ENCODE measurements around the gene SLC29A1.
"Not testable (repeated sequence)": the region's sequence is repeated elsewhere in the genome, so short reads cannot be mapped to it uniquely, and the experiment has no call there.

Gene SLC29A1

DNA sequence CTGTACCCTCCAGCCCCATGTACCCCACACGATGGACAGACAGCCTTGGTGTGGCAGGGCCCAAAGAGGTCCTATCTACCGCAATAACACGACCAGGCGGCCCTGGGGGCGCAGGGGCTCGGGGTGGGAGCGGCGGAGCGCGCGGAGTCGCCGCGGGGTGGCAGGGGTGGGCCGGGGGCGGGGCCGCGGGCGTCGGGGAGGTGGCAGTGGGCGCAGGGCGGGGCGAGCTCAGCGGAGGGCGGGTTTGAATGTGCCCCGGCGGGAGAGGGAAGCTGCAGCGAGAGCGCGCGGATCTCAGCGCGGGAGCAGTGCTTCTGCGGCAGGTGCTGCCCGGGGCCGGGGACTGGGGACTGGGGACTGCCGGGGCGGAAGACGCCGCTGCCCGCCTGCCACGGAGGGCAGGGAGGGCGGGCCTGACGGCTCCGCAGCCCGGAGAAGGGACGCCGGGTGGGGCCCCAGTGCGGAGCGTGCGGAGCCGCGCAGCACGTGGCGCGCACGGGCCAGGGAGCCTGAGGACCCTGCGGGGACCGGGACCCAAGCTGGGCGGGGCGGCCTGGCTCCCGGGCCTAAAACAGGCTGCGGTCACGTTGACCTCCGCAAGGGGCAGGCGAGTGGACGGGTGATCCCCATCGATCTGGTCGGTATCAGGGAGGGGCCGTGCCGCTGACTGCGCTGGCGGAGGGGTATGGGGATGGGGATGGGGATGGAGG is at the start of gene SLC29A1:
Gene SLC29A1, plus strand, starts transcription at position 277 of the 710 bp plus-strand sequence. CDS start 3,719 bp downstream, outside the sequence.
- DNase-seq (ENCODE audit: low spot score), result peak; percentile 88

DNA sequence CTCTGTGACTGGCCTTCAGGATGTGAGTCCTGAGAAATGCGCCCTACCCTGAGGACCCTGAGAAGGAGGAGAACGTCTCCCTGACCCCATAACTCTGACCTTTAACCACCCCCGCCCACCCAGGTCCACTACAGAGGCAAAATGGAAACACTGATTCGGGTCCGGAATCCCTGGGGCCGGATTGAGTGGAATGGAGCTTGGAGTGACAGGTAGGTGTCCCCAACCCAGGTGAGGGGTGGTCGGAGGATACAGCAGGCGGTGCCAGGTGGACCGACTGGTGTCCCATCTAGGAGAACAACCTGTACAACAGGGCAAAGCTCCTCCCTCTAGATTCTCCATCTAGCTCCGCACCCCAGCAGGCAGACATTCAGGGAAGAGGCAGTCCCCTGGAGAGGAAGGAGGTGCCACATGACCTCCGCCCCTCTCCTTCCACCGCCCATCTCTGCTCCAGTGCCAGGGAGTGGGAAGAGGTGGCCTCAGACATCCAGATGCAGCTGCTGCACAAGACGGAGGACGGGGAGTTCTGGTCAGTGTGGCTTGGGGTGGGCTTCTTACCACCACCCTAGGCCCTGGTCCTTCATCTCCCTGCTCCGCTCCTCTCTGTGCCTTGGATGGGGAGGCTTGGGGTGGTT is 47.1 kb upstream of the SLC29A1 start:
- DNase-seq (ENCODE audit: low spot score), result no peak

DNA sequence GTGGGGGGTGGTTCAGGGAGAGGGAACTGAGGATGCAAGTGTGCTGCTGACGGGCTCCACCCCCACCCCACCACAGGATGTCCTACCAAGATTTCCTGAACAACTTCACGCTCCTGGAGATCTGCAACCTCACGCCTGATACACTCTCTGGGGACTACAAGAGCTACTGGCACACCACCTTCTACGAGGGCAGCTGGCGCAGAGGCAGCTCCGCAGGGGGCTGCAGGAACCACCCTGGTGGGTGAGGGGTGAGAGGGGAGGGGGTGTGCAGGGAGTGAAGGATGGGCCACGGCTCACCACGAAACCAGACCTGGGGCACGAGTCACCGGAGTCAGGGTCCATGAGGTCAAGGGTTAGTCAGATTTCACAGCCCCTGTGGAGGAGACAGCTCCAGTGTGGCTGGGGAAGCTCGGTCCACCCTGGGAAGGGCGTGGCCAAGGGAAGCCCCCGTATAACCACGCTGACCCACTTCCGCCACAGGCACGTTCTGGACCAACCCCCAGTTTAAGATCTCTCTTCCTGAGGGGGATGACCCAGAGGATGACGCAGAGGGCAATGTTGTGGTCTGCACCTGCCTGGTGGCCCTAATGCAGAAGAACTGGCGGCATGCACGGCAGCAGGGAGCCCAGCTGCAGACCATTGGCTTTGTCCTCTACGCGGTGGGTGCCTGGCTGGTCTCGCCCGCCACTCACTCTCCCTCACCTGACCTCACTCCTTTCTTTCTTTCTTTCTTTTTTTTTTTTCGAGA is 46.5 kb upstream of the SLC29A1 start:
- DNase-seq (ENCODE audit: low spot score), result no peak

DNA sequence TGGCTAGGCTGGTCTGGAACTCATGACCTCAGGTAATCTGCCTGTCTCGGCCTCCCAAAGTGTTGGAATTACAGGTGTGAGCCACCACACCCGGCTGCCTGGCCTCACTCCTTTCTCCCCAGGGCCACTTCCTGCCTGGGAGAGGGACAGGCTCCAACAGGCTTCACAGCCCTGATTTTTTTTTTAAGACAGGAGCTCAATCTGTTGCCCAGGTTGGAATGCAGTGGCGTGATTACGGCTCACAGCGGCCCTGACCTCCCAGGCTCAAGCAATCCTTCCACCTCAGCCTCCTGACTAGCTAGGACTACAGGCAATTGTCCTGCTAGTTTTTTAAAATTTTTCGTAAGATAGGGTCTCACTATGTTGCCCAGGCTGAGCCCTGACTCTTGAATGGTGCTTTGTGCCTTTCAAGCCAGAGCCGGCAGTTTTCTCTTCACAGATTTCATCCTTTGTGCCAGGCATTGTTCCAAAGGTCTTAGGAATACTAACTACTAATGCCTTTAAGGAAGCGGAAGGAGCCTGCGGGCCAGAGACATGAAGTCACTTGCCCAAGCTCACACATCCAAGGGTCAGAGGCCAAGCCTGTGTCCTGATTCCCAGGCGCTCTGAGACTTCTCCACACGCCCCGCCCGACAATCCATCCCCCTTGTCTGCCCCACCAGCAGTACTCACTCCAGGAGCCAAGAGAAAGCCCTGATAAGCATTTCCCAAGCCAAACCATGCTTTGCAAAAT is 45.5 kb upstream of the SLC29A1 start:
- DNase-seq (ENCODE audit: low spot score), result no peak

DNA sequence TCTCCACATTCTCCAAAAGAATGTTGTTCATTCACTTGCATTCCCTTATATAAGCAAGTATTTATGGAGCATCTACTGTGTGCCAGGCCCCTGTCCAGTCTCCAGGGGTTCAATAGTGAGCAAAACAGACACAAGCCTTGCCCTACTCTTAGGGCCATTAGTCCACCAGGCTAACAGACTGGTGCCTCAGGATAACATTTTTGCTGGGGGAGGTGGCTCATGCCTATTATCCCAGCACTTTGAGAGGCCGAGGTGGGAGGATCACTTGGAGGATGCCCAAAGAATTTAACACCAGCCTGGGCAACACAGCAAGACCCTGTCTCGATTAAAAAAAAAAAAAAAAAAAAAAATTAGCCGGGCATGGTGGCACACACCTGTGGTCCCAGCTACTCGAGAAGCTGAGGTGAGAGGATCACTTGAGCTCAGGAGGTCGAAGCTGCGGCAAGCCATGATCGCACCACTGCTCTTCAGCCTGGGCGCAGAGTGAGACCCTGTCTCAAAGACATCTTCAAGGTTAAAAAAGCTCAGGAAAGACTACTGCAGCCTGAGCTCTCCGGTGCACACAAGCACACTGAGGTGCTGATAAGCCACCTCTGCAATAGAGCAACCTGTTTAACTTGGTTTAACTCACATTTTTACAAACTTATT is 44.8 kb upstream of the SLC29A1 start:
- no peak for DNase-seq (ENCODE audit: low spot score)

DNA sequence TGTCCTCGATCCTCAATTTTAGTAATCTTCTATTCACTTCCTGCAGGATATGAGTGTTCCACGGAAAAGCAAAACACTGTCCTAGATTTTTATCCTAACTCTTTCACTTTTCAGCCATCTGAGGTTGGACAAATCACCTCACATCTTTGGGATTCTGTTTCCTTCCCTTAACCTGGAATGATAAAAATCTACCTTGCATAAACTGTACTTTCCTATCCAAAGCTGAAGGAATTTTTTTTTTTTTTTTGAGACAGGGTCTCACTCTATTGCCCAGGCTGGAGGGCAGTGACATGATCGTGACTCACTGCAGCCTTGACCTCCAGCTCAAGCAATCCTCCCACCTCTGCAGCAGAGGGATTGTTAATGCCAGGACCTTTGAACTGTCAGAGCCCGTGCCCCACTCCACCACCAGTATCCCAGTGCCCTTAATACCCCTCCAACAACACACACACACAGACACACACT is 44.3 kb upstream of the SLC29A1 start:
- no peak for DNase-seq (ENCODE audit: low spot score)

DNA sequence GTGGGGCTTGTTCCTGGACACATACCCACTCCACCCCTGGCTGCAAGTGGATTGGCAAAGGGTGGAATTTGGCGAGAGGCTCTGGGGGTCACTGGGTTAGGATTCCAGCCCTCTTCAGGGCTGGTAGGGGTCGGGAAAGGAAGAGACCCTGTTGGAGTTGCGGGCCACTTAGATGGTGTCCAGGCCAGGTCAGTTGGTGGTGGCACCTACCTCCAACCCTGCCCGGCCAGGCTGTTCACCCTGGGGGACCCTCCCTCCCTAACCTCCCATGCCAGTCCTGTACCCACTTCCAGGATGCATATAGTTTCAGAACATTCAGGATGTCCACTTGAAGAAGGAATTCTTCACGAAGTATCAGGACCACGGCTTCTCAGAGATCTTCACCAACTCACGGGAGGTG is 43.7 kb upstream of the SLC29A1 start:
- no peak for DNase-seq (ENCODE audit: low spot score)

DNA sequence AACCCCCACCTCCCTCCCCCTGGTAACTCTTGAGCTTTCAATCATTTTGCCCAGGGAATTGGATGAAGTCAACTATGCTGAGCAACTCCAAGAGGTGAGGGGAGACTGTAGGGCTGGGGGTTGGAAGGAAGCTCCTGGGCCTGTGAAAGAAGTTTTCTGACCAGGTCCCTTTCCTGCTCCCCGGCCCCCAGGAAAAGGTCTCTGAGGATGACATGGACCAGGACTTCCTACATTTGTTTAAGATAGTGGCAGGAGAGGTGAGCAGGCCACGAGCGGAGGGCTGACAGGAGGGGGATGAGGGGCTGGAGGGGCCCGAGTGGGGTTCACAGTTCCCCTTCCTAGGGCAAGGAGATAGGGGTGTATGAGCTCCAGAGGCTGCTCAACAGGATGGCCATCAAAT is 43.0 kb upstream of the SLC29A1 start:
- DNase-seq (ENCODE audit: low spot score), result no peak

DNA sequence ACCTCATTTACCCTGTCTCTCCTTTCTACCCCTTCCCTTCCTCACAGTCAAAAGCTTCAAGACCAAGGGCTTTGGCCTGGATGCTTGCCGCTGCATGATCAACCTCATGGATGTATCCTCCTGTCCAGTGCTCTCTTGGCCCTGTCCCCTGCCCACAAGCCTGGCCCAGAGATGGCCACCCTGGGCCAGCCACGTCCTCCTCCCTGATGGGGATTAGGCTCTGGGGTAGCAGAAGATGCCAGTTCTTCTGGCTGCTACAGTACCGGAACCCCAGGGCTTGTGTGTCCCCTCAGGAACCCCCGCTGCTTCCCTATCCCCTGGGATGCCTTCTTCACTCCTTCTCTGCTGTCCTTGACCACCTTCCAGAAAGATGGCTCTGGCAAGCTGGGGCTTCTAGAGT is 42.5 kb upstream of the SLC29A1 start:
- DNase-seq (ENCODE audit: low spot score), result no peak

DNA sequence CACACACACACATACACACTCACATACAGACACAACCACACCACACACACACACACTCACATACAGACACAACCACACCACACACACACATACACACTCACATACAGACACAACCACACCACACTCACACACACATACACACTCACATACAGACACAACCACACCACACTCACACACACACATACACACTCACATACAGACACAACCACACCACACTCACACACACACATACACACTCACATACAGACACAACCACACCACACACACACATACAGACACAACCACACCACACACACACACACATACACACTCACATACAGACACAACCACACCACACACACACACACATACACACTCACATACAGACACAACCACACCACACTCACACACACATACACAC is 41.6 kb upstream of the SLC29A1 start:
- DNase-seq (ENCODE audit: low spot score), result not testable (repeated sequence)

DNA sequence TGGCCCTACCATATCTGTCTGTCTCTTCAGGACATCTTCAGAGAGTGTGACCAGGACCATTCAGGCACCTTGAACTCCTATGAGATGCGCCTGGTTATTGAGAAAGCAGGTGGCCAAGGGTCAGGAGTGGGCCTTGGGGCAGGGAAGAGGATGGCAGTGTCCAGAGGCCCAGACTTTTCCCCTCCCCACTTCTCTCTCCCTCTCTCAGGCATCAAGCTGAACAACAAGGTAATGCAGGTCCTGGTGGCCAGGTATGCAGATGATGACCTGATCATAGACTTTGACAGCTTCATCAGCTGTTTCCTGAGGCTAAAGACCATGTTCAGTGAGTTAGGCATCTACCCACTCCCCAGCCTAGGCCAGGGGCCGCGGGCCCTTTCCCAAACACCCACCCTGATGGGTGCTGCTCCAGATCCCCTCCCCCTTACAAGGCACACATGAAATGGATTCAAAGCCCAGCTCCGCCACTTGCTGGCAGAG is 40.4 kb upstream of the SLC29A1 start:
- DNase-seq (ENCODE audit: low spot score), result no peak

DNA sequence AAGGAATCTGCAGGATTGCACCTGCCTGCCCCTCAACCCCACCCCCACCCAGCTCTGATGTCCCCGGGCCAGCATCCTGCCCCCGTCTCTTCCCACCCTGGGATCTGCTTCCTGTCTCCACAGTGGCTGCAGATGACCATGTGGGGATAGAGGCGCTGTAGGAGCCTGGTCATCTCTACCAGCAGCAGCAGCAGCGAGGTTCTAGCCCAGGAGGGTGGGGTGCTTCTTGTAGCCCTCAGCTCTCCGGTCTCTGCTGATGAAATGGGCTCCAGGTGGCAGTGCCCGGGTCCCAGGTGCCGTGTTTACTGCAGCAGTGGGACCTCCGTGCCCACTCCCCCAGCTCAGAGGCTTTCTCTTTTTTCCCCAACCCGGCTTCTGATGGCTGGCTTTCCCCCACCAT is 39.6 kb upstream of the SLC29A1 start:
- DNase-seq (ENCODE audit: low spot score), result no peak

DNA sequence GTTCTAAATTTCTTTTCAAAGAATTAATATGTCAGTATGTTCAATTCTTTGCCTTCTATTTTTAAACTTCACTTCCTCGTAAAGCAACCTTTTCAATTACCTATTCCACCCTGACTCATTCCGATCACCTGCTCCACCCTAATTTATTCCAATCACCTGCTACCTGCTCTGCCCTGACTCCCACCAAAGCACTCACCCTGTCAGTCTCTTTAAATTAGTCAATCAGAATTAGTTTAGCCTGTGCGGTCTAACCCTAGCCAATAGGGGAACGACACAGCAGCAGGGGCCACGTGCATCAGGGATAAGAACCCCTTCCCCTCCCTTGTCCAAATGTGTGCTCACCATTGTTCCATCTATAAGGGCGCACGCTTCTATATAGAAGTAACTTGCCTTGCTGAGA is 38.0 kb upstream of the SLC29A1 start:
- DNase-seq (ENCODE audit: low spot score), result not testable (repeated sequence)

DNA sequence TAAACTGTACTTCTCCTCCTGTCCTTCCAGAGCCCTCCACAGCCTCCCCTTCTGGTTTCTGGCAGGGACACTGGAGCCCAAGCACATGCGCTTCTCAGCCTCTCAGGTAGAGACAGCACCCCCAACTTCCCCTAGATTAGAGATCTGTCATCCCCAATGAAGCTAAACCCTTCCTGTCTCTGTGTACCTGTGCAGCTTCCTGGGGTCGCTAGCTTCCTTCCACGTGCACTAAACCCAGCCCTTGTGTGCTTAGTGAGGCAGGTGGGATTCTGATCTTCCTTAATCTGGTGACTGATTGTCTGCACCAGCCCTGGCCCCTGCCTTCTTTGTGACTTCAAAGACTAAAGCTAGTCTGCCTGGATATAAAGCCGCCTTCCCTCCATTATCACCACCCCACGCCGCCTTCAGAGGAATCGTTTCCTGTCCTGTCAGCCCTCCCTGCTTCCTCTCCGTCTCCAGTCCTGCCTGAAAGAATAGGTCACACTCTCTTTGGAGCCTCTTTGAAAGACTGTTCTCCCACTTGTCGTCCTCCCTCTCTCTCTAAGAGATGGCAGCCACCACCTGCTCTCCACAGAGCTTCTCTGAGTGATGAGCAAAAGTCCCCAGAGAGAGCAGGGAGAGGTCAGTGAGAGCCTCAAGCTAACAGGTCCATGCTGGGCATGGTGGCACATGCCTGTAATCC is 37.3 kb upstream of the SLC29A1 start:
- no peak for DNase-seq (ENCODE audit: low spot score)

DNA sequence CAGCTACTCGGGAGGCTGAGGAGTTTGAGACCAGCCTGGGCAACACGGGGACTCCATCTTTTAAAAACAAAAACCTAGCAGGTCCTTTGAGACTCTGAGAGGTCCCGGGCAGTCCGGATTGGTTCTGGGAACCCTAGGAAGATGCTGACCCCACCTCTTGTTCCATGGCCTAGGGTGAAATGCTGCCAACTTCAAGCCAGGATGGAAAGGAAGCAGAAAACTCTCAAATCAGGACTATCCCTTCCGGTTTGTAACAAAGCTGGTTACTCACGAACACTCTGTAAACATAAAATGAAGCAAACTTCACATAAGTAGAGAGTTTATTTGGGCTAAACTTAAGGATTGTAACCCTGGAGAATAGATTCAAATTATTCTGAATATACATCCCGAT is 36.8 kb upstream of the SLC29A1 start:
- DNase-seq (ENCODE audit: low spot score), result no peak

DNA sequence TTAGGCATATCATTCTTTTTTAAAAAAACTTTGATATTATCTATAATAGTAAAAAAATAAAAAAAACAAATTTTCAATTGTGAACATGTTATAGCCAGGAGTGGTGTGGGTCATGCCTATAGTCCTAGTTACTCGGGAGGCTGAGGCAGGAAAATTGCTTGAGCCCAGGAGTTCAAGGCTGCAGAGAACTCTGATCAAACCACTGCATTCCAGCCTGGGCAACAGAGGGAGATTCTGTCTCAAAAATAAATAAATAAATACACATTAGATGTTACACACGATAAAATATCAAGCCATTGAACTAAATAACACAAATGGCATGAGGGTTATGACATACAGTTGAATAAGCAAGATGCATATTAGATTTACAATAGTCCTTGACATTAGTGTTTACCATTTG is 34.6 kb upstream of the SLC29A1 start:
- DNase-seq (ENCODE audit: low spot score), result no peak

DNA sequence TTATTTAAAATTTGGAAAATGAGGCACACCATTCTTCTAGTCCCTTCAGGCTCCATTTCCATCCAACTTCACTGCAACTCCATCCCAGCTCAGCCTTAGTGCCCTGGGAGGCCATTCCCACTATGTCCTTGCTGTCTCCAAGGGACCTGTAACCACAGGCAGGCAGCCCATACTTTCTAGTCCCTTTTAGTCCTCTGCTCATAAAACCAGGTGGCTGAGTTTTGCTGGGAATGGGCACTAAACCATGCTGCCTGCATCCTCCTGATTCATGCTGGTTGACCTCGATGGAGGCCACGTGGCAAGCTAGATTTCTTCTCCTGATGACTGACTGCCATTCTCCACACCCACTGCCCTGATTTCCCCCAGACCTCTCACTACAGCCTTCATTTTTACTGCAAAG is 34.1 kb upstream of the SLC29A1 start:
- no peak for DNase-seq (ENCODE audit: low spot score)

DNA sequence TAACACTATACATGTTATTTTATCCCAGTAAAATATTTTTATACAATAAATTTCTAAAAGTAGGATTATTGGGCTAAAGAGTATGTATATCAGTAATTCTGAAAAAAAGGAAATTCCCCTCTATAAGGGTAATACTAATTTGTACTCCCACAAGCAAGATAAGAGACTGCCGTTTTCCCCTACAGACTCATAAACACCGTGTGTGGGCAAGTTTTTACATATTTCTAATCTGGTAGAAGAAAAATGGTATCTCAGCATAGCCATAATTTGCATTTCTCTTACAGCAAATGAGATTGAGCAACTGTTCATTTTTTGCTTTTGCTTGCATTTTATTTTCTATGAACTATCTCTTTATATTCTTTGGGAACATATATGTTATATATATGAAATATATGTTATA is 32.7 kb upstream of the SLC29A1 start:
- DNase-seq (ENCODE audit: low spot score), result no peak

DNA sequence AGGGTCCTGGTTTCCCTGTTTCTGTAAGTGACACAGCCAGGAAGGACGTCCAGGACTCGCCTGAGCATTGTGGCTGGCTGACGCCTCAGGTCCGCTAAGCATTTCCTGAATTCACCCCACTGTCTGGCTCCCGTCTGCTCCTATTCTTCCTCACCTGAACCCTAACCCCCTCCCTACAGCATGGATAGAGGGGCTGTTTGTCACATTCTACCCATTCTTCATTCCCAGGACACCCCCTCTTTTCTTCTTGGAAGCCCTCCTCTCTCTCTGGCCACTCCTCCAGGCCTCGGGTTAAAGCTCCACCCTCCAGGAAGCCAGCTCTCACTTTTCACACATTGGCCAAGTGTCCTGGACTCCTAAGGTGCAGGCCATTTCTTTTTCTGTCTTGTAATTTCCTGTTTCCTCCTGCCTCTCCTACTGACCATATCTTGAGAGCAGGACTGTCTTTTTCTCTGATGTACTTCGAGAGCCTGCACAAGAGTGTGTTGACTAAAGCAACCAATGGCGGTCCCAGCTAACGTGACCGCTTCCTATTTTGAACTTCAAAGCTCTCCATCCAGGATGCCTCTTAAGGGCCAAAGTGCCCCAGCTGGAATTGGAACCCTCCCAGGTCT is 30.9 kb upstream of the SLC29A1 start:
- no peak for DNase-seq (ENCODE audit: low spot score)

DNA sequence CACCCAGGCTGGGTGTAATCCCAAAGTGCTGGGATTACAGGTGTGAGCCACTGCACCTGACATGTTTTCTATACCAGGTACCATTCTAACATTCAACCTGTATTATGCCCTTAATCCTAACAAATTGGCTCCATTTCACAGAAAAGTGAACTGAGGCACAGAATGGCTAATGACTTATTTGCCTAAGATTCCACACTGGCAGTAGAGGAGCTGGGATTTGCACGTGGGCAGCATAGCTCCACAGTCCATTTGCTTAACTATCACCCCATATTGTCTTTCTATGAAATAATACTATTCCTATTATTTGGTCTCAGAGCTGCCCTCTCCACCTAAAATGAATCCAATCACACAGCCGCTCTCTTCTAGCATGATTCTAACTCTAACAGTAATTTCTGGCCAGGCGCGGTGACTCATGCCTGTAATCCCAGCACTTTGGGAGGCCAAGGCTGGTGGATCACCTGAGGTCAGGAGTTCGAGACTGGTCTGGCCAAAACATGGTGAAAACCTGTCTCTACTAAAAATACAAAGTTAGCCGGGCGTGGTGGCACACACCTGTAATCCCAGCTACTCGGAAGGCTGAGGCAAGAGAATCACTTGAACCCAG is 30.0 kb upstream of the SLC29A1 start:
- DNase-seq (ENCODE audit: low spot score), result no peak
